Measurements from ENCODE around the gene TCTA.

Gene TCTA

GRCh38 chr3:49461443-49462171, 49.4 kb downstream of the TCTA start:
- no peak for DNase-seq

DNA sequence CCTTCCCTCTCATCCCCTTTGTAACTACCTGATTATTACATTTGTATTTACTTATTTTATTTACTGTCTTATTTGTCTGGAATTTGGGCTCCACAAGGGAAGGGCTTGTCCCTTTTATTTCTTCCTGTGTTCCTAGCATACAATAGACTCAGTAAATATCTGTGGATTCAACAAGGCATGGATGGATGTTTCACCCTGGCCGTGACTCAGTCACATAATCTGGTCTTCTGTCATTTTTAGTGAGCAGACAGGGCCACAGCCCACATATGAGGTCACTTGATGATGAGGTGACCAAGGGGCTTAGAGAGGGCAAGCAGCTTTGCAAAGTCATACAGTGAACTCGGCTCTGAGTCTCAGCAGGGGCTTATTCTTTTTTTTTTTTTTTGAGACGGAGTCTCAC, 50.0 kb downstream of the TCTA start:
- DNase-seq, result peak; percentile 59

DNA sequence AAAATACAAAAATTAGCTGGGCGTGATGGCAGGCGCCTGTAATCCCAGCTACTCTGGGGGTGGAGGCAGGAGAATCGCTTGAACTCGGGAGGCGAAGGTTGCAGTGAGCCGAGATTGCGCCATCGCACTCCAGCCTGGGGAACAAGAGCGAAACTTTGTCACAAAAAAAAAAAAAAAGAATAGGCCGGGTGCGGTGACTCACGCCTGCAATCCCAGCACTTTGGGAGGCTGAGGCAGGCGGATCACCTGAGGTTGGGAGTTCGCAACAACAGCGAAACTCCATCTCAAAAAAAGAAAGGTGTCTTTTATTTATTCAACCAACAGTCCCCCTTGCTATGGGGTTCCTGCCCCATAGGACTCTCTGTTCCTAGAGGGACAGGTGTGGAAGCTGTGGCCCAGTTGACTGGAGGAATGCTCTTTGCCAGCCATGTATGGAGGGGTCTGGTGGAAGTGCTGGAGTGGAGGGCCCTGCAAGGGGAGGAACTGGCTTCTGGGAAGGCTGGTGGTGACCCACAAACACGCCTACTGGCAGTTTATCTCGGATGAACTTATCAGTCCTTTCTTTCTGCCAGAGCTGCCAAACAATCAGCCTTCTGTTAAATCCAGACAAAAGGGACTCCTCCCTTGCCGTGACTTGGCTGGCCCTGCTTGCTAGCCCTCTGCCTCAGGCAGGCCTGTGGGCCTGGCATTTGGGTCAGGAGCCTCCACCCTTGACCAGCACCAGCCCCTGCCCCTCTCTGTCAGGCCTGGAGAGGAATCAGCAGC, 53.2 kb downstream of the TCTA start:
- no peak for DNase-seq

Data from fibroblast of skin of right biceps (primary cell).